Aorta (tissue), 5 donors: Measurements from ENCODE around the gene FADS2. TPM values are rescaled to one million over a fixed set of nuclear protein-coding genes. Genes with fewer than 3 reads are reported as not detected.

Source experiments
- ATAC-seq: fragments of 200-7000 bp; cut with Tn5 transposase; one replicate; pipeline ENCODE4 v1.9.1; 2022; ENCODE audit warnings: moderate library complexity; ENCODE audit not compliant: low FRiP score
- DNase-seq, 2 donors: peaks; one replicate each; pipeline ENCODE4 v3.0.0-alpha.2; 2020
- H3K27ac ChIP-seq, 2 donors: one replicate each; pipeline ENCODE4 v1.5.1; 2013; ENCODE audit warnings: low read length in 2 of 2, mild to moderate bottlenecking in 2 of 2, moderate library complexity in 2 of 2, control low read depth in 1 of 2, inconsistent platforms in 1 of 2, low read depth in 1 of 2
- H3K27me3 ChIP-seq, 2 donors: one replicate each; pipeline ENCODE4 v1.6.1; 2013; ENCODE audit warnings: control low read depth in 1 of 2, low read length in 1 of 2, mild to moderate bottlenecking in 1 of 2, moderate library complexity in 1 of 2; ENCODE audit not compliant: insufficient read depth in 2 of 2, control insufficient read depth in 1 of 2
- H3K36me3 ChIP-seq, 2 donors: one replicate each; pipeline ENCODE4 v1.6.1; 2013; ENCODE audit warnings: control low read depth in 1 of 2, low read length in 1 of 2, mild to moderate bottlenecking in 1 of 2; ENCODE audit not compliant: insufficient read depth in 2 of 2, control insufficient read depth in 1 of 2
- H3K4me1 ChIP-seq, 2 donors: one replicate each; pipeline ENCODE4 v1.6.1; 2013; ENCODE audit warnings: low read length in 2 of 2, control low read depth in 1 of 2, mild to moderate bottlenecking in 1 of 2, moderate library complexity in 1 of 2; ENCODE audit not compliant: insufficient read depth in 2 of 2, control insufficient read depth in 1 of 2
- H3K4me3 ChIP-seq, 2 donors: one replicate each; pipeline ENCODE4 v1.5.1; 2013; ENCODE audit warnings: low read length in 2 of 2, control low read depth in 1 of 2, mild to moderate bottlenecking in 1 of 2
- H3K9me3 ChIP-seq: one replicate; pipeline ENCODE4 v1.6.1; 2013; ENCODE audit warnings: mild to moderate bottlenecking, low read length; ENCODE audit not compliant: control insufficient read depth
- WGBS, 2 donors: extraction: QIAGEN DNeasy Blood & Tissue Kit; methylation state at CpG; one replicate each; pipeline ENCODE4 v1.1.7; 2013; 5-methylcytosine and 5-hydroxymethylcytosine counted together
- intact Hi-C, 2 donors: fragments of 100-400 bp; cut with DNase I; formaldehyde crosslinking; loops; one replicate each; pipeline versions ENCODE4 v1.14.2 to v1.15.0; 2022
- polyA plus RNA-seq, 2 donors: library from polyadenylated mRNA; stranded (reverse); fragments of 200-250 nt; gene quantifications; one replicate each; pipeline ENCODE4 v1.2.3, GENCODE V29; 2013
- total RNA-seq, 2 donors: library from RNA; stranded (reverse); fragmentation: NEBNext Ultra II Directional; extraction: Animal tissue kit (Norgen Biotek cat#: 25700); gene quantifications; one replicate each; pipeline ENCODE4 v1.2.1, GENCODE V29; 2021
- donor health status: healthy with polysubstance abuse.
- donor health status: Bipolar disorder and iron deficiency.
- donor health status: DM: no; HTN: no; CAD: no.
- donor health status: DM: no; HTN: no; CAD: no.
- donor health status: DM: yes; HTN: yes; CAD: no.

FADS2 gene
- total and polyA plus RNA-seq, 4 donors = 38.2 to 167 (median 80.5) TPM

DNA sequence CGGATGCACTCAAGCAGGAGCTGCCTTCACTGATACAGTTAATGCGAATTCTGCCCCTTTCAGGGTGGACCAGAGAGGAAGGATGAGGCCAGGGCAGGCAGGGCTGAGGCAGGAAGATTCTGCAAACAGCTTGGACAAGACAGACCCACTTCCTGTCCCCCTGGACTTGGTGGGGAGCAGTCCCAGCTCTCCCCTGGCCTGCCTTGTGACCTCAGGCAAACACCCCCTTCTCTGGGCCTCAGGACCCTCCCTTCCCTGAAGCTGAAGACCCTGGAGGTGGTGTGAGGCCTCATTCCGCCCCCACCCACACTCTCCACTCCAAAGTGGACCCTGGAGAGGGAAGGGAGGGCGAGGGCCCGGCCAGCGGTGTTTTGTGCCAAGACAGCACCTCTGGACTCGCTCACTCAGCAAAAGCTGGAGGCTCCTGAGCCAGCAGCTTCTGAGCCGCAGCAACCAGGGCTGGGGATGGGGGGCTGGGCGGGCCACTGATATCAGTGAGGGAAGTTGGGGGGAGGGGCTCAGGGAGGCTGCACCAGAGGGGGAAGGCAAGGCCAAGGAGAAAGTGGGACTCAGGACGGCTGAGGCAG, 80.7 kb downstream of the FADS2 start:
- H3K4me3 ChIP-seq = no peak overlapping the region
- no peaks in the 10 kb centered on the region for H3K36me3 ChIP-seq
- intact Hi-C loops = no loop called here
- no peak overlapping the region for H3K27ac ChIP-seq
- H3K4me1 ChIP-seq = no peaks in the 10 kb centered on the region
- no peaks in the 10 kb centered on the region for H3K9me3 ChIP-seq
- no peak for ATAC-seq
- no peaks in the 10 kb centered on the region for H3K27me3 ChIP-seq
- 46 to 56% methylated on average over 10 of the region's 10 CpGs for WGBS, 2 donors
- DNase-seq = peak; percentile 80 to 88

DNA sequence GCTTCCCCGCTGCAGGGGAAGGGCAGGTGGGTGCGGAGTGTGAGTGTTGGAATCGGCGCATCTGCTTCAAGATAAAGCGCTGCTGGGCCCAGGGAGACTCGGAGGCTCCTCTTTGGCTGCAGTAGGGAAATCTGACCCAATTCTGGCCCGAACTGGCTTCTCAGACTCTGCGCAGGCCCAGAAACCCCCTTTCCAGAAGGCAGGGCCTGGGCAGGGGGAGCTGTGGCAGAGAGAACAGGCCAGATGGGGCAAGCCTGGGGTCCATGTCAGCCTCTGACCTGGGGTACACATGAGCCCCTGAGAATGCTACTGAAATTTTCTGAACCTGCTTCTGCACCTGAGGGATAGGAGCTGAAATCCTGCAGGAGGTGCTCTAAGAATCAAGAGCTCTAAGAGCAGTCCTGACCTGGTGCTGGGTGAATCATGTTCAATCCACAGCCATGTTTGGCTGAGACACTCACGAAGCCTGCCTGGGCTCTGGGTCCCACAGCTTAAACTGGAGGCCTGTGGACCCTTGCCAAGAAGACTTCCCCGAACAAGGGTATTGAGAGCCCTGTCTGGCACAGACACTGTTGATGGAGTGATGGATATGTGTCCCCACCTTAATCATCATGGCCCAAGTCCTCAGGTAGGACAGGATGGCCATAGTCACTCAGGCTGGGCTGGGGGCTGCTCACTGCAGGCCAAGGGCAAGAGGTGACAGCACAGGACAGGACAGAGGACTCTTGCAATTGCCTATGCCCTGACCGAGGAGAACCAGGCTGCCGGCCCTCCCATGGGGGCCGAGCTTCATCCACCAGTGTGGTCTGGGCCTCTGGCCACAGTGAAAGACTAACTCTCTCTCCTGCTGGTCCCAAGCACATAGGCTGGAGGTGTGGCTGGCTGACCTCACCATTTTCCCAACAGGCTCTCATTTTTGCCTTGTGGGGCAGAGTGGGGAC, 82.4 kb downstream of the FADS2 start:
- no peaks in the 10 kb centered on the region for H3K9me3 ChIP-seq
- H3K4me3 ChIP-seq = no peak overlapping the region
- intact Hi-C loops = no loop called here
- H3K27ac ChIP-seq = no peak overlapping the region
- DNase-seq = peak; percentile 58 to 74
- H3K27me3 ChIP-seq = no peaks in the 10 kb centered on the region
- H3K36me3 ChIP-seq = no peaks in the 10 kb centered on the region
- ATAC-seq = no peak
- WGBS, 2 donors = 90% methylated on average over 13 of the region's 13 CpGs
- no peaks in the 10 kb centered on the region for H3K4me1 ChIP-seq

DNA sequence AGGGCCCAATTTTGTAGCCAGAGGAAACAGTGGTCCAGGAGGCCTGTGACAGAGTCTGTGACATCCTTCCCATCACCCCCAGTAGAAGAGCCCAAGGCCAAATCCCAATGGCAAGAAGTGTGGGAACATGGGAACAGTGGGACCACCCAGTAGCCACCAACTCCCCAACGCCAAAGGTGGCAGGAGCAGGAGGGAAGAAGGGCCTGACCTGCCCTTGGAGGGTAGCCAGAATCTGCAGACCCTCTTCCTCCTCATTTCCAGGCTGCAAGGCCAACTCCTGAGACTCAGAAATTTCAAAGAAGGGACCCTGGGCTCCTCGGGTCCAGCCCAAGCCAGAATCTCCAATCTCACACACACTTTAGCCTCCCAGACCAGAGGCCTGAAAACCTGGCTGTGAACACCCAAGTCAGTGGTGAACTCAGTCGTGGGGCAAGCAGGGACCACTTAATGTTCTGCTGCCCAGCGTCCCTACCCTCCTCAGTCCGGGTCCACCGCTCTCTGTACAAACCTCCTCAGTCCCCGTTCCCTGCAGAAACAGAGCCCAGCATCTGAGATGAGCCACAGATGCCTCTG, 83.1 kb downstream of the FADS2 start:
- Histone ChIP-seq H3K36me3 (no peaks in the 10 kb centered on the region), H3K27ac (no peak overlapping the region)
- ATAC-seq = no peak

DNA sequence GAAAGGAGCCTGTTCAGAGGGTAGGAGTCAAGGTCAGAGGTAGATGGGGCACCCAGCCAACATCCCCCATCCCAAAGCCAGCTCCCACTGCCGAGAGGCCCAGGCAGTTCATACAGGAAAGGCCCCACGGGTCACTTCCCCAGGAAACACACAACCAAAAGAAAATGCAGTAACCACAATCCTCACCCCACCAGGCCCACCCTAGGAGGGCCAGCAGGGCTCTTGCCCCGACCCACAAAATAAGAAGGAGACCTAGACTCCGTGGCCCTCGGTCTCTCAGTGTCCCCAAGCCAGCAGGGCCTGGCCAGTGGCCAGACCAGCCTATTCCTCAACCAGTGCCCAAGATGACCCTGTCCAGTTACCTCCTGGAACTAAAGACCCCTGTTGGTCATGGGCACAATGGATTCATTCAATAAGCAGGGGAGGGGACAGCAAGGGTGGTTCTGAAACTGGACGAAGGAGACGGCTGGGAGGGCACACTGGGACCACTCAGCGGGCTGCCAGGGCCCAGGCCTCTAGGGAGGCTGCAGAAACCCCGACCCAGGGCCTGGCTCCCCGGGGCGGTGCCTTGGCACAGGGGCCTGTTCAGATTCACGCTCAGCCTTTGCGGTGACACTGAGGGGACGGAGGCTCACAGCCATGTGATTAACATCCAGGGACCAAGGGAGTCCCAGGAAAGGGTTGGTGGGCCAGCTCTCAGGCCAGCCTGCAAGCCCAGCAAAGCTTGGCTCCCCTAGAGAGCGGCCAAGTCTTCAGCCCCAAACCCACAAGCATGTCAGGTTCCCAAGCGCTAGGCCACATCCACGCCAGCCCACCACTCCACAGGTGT, 83.8 kb downstream of the FADS2 start:
- Histone ChIP-seq H3K36me3 (no peaks in the 10 kb centered on the region), H3K27ac (no peak overlapping the region), H3K4me1 (no peaks in the 10 kb centered on the region), H3K9me3 (no peaks in the 10 kb centered on the region), H3K27me3 (no peaks in the 10 kb centered on the region), H3K4me3 (no peak overlapping the region)
- intact Hi-C loops = no loop called here
- WGBS, 2 donors = 85 to 86% methylated on average over 17 of the region's 17 CpGs
- DNase-seq (peak in 1 of 2 donors; percentile 68), ATAC-seq (no peak)

More for the DNA sequence above, 83.1 kb downstream of the FADS2 start:
- H3K4me1 ChIP-seq = no peaks in the 10 kb centered on the region
- H3K4me3 ChIP-seq = no peak overlapping the region
- intact Hi-C loops = no loop called here
- DNase-seq = no peak
- H3K9me3 ChIP-seq = no peaks in the 10 kb centered on the region
- WGBS, 2 donors = 86 to 87% methylated on average over 7 of the region's 7 CpGs
- no peaks in the 10 kb centered on the region for H3K27me3 ChIP-seq

DNA sequence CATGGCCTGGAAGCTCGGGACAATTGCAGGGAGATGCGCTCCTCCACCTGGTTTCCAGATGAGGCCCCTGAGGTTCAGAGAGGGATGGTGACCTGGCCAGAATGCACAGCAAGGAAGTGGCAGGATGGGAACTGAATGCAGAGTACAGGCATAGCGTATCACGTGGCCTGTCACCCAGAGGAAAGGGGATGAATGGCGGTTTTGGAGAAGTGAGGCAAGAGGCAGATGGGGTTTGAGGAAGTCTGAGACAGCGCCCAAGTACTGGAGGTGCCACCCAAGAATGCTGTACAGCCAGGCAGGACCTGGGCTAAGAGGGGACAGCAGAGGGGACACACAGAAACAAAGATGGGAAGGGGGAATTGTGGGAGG, 84.4 kb downstream of the FADS2 start:
- H3K27ac ChIP-seq = no peak overlapping the region

DNA sequence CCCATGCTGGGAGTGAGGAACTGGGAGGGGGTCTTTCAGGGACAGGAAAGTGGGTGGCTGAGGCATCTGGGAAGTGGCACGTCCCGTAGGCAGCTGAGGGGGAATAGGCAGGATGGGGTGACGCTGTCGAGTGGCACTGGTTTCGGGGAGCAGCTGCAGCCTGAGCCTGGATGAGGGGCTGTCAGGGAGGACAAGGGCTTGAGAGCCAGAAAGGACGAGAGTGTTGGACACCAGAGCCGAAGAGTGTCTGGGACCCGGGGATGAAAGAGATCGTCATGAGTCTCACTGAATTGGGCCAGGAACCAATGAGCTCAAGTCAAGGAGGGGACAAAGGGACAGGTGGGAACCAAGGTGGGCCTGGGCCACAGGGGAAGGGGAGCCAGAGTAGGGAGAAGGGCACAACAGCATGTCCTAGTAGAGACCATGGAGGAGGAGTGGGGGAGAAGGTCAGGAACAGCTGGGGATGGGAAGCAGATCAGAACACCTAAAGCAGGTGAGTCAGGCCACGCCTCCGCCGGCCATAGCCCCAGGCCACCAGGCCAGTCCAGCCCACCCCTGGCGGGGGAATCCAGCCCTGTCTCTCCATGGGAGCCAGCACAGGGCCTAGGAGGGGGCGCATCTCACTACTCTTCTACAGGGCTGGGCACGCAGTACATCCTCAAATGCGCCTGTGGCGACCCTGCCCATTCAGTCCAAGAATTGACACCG, 85.0 kb downstream of the FADS2 start:
- intact Hi-C loops = no loop called here
- H3K9me3 ChIP-seq = no peaks in the 10 kb centered on the region
- ATAC-seq = no peak
- H3K27ac ChIP-seq = no peak overlapping the region
- 86 to 87% methylated on average over 18 of the region's 18 CpGs for WGBS, 2 donors
- no peak overlapping the region for H3K4me3 ChIP-seq
- DNase-seq = peak in 1 of 2 donors; percentile 63
- H3K36me3 ChIP-seq = no peaks in the 10 kb centered on the region
- H3K27me3 ChIP-seq = no peaks in the 10 kb centered on the region
- H3K4me1 ChIP-seq = no peaks in the 10 kb centered on the region

More for the DNA sequence above, 84.4 kb downstream of the FADS2 start:
- H3K27me3 ChIP-seq = no peaks in the 10 kb centered on the region
- no peaks in the 10 kb centered on the region for H3K36me3 ChIP-seq
- WGBS, 2 donors = 90 to 93% methylated on average over 6 of the region's 6 CpGs
- intact Hi-C loops = no loop called here
- H3K9me3 ChIP-seq = no peaks in the 10 kb centered on the region
- H3K4me1 ChIP-seq = no peaks in the 10 kb centered on the region
- DNase-seq (peak; percentile 52 to 76), ATAC-seq (no peak)
- H3K4me3 ChIP-seq = no peak overlapping the region

DNA sequence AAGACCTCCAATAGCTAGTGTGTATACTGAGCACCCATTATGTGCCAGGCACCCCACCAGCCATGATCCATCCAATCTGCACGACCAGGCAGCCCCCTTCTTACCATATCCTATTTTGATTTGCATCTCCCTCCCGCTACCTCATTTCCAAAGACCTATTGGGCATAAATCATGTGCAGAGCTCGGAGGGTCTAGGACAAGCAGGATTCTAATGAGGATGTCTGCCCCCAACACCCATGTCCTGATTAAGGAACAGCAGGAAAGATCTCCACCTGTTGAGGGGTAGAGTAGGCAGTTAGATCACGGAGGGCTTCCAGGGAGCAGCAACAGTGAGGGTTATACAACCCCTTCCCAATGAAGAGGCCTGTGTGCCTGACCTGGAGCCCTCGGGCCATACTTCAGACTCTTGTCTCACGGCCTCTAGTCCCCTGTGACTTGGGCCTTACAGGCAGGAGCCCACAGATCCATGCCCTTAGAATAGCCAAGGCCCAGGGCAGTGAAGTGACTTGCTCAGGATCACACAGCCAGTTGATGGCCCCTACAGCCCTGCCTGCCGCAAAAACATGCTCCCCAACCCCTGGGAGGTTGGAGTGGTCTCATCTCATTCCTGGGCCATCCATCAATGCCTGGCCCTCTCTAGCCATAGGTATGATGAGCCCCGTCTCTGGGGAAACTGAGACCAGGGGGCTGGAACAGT, 85.7 kb downstream of the FADS2 start:
- Histone ChIP-seq H3K27me3 (no peaks in the 10 kb centered on the region), H3K36me3 (no peaks in the 10 kb centered on the region), H3K27ac (no peak overlapping the region), H3K9me3 (no peaks in the 10 kb centered on the region), H3K4me3 (no peak overlapping the region), H3K4me1 (no peaks in the 10 kb centered on the region)
- 84 to 86% methylated on average over 8 of the region's 8 CpGs for WGBS, 2 donors
- peak in 1 of 2 donors; percentile 51 for DNase-seq
- ATAC-seq = no peak
- intact Hi-C loops = no loop called here
